WERI-Rb-1 (cell line): ENCODE data around the gene DOCK11.
"Not testable (repeated sequence)": the region's sequence is repeated elsewhere in the genome, so short reads cannot be mapped to it uniquely, and the experiment has no call there.

Experiments
- DNase-seq: peaks from one replicate; pipeline ENCODE4 v3.0.0-alpha.2; 2020
- H3K27ac ChIP-seq: fragments of 250-450 bp; sonication (Bioruptor Pico); 2 replicates; pipeline ENCODE4 v1.5.1; 2020; ENCODE audit warnings: mild to moderate bottlenecking, moderate library complexity
- H3K27me3 ChIP-seq: fragments of 250-450 bp; sonication (Bioruptor Pico); 2 replicates; pipeline ENCODE4 v1.5.1; 2021; ENCODE audit warnings: mild to moderate bottlenecking, low read depth, moderate library complexity; ENCODE audit not compliant: insufficient read depth, severe bottlenecking
- H3K36me3 ChIP-seq: fragments of 250-450 bp; sonication (Bioruptor Pico); 2 replicates; pipeline ENCODE4 v1.5.1; 2020; ENCODE audit warnings: mild to moderate bottlenecking, moderate library complexity
- H3K4me3 ChIP-seq: 2 replicates; pipeline ENCODE4 v1.5.1; 2011; ENCODE audit warnings: low read depth, mild to moderate bottlenecking, control low read depth, low read length
- H3K9me3 ChIP-seq: fragments of 250-450 bp; sonication (Bioruptor Pico); 2 replicates; pipeline ENCODE4 v1.5.1; 2021; ENCODE audit warnings: mild to moderate bottlenecking, moderate library complexity; ENCODE audit not compliant: severe bottlenecking
- TF ChIP-seq, protein P1 (sequence below): IDR thresholded peaks from 2 replicates; pipeline ENCODE4 v1.5.1; 2011; ENCODE audit warnings: low read depth, mild to moderate bottlenecking, control low read depth, inconsistent platforms, low read length

The DOCK11 gene

DNA sequence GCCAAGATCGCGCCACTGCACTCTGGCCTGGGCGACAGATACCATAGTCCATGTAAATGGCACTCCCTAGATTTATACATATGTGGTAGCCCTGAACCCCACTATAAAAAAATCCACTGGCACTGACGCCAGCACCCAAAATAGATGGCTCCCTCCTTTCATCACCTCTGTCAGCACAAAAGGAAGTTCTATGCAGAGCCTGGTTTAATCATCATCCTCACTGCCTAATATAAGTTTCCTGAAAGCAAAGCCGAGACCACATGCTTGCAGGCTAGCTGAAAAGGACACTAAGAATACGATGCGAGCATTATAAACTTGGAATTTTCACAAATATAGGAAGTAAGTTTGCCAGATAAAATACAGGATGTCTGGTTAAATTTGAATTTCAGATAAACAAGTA lies 27.5 kb upstream of the DOCK11 start:
- peaks cover 11% of the 10 kb centered on the region for H3K9me3 ChIP-seq
- no peaks in the 10 kb centered on the region for H3K36me3 ChIP-seq
- DNase-seq, result no peak
- peaks cover 8% of the 10 kb centered on the region for H3K27me3 ChIP-seq
- no peak overlapping the region for H3K27ac ChIP-seq
- no peak overlapping the region for H3K4me3 ChIP-seq
- TF ChIP-seq, protein P1, sequence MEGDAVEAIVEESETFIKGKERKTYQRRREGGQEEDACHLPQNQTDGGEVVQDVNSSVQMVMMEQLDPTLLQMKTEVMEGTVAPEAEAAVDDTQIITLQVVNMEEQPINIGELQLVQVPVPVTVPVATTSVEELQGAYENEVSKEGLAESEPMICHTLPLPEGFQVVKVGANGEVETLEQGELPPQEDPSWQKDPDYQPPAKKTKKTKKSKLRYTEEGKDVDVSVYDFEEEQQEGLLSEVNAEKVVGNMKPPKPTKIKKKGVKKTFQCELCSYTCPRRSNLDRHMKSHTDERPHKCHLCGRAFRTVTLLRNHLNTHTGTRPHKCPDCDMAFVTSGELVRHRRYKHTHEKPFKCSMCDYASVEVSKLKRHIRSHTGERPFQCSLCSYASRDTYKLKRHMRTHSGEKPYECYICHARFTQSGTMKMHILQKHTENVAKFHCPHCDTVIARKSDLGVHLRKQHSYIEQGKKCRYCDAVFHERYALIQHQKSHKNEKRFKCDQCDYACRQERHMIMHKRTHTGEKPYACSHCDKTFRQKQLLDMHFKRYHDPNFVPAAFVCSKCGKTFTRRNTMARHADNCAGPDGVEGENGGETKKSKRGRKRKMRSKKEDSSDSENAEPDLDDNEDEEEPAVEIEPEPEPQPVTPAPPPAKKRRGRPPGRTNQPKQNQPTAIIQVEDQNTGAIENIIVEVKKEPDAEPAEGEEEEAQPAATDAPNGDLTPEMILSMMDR, result no peak

DNA sequence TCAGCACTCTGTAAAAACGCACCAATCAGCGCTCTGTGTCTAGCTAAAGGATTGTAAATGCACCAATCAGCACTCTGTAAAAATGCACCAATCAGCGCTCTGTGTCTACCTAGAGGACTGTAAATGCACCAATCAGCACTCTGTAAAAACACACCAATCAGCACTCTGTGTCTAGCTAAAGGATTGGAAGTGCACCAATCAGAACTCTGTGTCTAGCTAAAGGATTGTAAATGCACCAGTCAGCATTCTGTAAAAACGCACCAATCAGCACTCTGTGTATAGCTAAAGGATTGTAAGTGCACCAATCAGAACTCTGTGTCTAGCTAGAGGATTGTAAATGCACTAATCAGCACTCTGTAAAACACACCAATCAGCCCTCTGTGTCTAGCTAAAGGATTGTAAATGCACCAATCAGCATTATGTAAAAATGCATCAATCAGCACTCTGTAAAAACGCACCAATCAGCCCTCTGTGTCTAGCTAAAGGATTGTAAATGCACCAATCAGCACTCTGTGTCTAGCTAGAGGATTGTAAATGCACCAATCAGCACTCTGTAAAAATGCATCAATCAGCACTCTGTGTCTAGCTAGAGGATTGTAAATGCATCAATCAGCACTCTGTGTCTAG lies 24.8 kb upstream of the DOCK11 start:
- H3K9me3 ChIP-seq, result peaks cover 11% of the 10 kb centered on the region

DNA sequence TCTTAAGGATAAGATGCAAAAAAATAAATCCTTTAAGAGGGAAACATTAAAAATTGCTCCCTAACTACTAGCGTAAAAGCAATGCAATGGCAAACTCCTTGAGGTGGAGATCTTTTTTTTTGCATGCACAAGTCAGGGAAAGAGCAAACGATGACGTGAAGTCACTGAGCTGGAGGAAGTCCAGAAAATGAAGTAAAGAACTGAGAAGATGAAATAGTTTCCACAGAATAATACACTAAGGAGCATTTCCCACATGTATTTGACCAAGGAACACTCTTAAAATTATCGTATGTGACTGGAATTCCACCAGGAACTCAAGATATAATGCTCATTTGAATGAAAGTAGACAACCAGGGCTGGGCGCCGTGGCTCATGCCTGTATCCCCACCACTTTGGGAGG lies 21.0 kb upstream of the DOCK11 start:
- TF ChIP-seq, protein P1, result no peak
- Histone ChIP-seq H3K27ac (no peak overlapping the region), H3K4me3 (no peak overlapping the region), H3K9me3 (peaks cover 11% of the 10 kb centered on the region), H3K36me3 (no peaks in the 10 kb centered on the region), H3K27me3 (peaks cover 28% of the 10 kb centered on the region)
- DNase-seq, result no peak

More for the DNA sequence above, 24.8 kb upstream of the DOCK11 start:
- not testable (repeated sequence) for DNase-seq, H3K27ac ChIP-seq, H3K4me3 ChIP-seq, H3K36me3 ChIP-seq
- H3K27me3 ChIP-seq, result peaks cover 14% of the 10 kb centered on the region

DNA sequence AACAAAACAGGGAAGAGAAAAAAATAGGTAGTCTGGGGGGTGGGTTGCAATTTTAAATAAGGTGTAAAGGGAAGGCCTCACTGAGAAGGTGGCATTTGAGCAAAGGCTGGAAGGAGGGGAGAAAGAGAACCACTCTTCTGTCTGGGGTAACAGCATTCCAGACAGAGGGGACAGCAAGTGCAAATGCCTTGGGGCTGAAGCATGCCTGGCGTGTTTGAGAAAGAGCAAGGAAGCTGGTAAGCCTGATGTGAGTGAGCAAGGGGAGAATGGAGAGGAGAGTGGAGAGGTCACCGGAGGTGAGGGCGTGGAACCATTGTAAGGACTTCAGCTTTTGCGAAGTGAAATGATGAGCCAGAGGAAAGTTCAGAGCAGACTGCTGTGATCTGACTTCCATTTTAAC lies 19.7 kb upstream of the DOCK11 start:
- Histone ChIP-seq H3K27me3 (peaks cover 34% of the 10 kb centered on the region), H3K4me3 (no peak overlapping the region), H3K27ac (no peak overlapping the region), H3K36me3 (no peaks in the 10 kb centered on the region), H3K9me3 (peaks cover 2% of the 10 kb centered on the region)
- TF ChIP-seq, protein P1, result no peak
- DNase-seq, result no peak

DNA sequence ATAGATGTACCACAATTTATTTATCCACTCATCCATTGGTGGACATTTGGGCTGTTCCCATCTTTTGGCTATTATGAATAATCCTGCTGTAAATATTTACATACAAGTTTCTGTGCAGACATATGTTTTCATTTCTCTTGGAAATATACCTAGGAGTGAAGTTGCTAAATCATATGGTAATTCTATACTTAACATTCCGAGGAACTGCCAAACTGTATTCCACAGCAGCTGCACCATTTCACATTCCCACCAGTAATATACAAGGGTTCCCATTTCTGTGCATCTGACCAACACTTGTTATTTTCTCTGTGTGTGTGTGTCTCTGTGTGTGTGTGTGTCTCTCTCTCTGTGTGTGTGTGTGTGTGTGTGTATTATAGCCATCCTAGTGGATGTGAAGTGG lies 15.4 kb upstream of the DOCK11 start:
- Histone ChIP-seq H3K4me3 (no peak overlapping the region), H3K36me3 (no peaks in the 10 kb centered on the region), H3K9me3 (no peaks in the 10 kb centered on the region), H3K27ac (no peak overlapping the region), H3K27me3 (peaks cover 31% of the 10 kb centered on the region)
- no peak for DNase-seq
- TF ChIP-seq, protein P1, result no peak

DNA sequence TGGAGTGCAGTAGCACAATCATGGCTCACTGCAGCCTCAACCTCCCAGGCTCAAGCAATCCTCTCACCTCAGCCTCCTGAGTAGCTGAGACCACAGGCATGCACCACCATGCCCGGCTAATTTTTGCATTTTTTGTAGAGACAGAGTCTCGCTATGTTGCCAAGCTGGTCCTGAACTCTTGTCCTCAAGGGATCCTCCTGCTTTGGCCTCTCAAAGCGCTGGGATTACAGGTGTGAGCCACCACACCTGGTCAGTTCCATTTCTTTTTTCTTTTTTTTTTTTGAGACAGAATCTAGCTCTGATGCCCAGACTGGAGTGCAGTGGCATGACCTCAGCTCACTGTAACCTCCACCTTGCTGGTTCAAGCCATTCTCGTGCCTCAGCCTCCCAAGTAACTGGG lies 13.2 kb upstream of the DOCK11 start:
- not testable (repeated sequence) for H3K9me3 ChIP-seq, H3K4me3 ChIP-seq, H3K36me3 ChIP-seq, DNase-seq, H3K27ac ChIP-seq
- peaks cover 21% of the 10 kb centered on the region for H3K27me3 ChIP-seq

DNA sequence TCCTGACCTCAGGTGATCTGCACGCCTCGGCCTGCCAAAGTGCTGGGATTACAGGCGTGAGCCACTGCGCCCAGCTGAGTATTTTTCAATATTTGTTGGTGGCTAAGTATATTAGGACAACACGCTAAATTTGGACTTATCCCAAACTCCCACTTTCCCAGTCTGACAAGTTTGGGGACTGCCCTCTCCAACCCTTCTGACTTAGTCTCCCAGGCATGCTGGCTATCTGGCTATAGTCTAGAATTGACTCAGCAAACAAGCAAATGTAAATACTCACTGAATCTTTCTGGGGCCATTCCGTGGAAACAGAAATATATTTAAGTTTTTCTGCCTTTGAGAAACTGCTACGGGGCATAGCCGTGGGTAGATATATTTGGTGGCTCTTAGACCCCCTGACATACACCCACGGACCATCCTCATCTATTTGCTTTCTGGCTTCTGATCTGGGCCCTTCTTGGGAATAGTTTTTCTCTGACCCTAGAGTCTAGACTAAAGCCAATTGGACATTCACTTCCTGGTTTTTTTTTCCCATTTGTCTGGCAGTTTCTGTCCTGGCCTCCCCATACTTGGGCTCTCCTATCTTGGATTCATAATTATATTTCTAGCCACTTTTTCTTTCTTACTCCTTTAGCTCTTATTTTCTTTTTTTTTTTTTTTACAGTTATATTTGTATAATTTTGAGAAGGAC lies 11.3 kb upstream of the DOCK11 start:
- no peak for DNase-seq
- H3K27ac ChIP-seq, result no peak overlapping the region
- no peaks in the 10 kb centered on the region for H3K9me3 ChIP-seq
- peaks cover 16% of the 10 kb centered on the region for H3K27me3 ChIP-seq
- H3K36me3 ChIP-seq, result no peaks in the 10 kb centered on the region
- no peak overlapping the region for H3K4me3 ChIP-seq
- TF ChIP-seq, protein P1, result no peak

DNA sequence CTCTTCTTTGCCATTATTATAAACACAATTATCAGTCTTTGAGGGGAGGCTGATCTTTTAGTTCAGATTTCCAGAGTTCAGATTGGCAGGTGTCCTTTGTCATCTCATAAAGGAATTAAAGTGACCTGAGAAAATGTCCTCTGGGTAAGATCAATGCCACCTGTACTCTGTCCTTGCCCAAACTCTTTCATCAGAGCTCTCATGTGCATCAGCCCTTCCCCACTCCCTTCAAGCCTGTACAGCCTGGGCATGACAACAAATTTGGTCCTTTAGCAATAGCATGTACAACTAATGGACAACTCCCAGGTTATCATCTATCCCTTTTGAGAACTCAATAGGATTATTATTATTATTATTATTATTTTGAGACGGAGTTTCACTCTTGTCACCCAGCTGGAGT lies 8.9 kb upstream of the DOCK11 start:
- not testable (repeated sequence) for H3K9me3 ChIP-seq, H3K27me3 ChIP-seq, H3K36me3 ChIP-seq, H3K4me3 ChIP-seq, DNase-seq, H3K27ac ChIP-seq
